SK-N-SH treated with all-trans-retinoic acid at 6 μM for 48 hours (cell line): ENCODE measurements around the gene RNF114.

Source experiments
- CSDC2 ChIP-seq: fragments of 250-450 bp; sonication (Bioruptor Pico); IDR thresholded peaks from 2 replicates; pipeline ENCODE4 v1.5.0; 2020; ENCODE audit warnings: mild to moderate bottlenecking, moderate library complexity
- OSR1 ChIP-seq: fragments of 250-450 bp; sonication (Bioruptor Pico); IDR thresholded peaks from 2 replicates; pipeline ENCODE4 v1.8.0; 2022; ENCODE audit warnings: moderate library complexity, mild to moderate bottlenecking, inconsistent platforms
- RARB ChIP-seq: fragments of 250-450 bp; sonication (Bioruptor Pico); IDR thresholded peaks from 2 replicates; pipeline ENCODE4 v1.8.0; 2021; ENCODE audit warnings: mild to moderate bottlenecking, moderate library complexity
- SNAI2 ChIP-seq: fragments of 250-450 bp; sonication (Bioruptor Pico); IDR thresholded peaks from 2 replicates; pipeline ENCODE4 v1.5.0; 2020; ENCODE audit warnings: mild to moderate bottlenecking, moderate library complexity
- ZC3H10 ChIP-seq: fragments of 250-450 bp; sonication (Bioruptor Pico); IDR thresholded peaks from 2 replicates; pipeline ENCODE4 v1.5.1; 2021; ENCODE audit warnings: mild to moderate bottlenecking, moderate library complexity
- ZNF8 ChIP-seq: fragments of 450-650 bp; formaldehyde crosslinking; IDR thresholded peaks from 2 replicates; pipeline ENCODE4 v1.5.0; 2020; ENCODE audit warnings: mild to moderate bottlenecking, moderate library complexity
- TF ChIP-seq, protein P1 (sequence below): fragments of 250-450 bp; sonication (Bioruptor Pico); IDR thresholded peaks from 2 replicates; pipeline ENCODE4 v1.8.0; 2020; ENCODE audit warnings: mild to moderate bottlenecking, moderate library complexity, borderline replicate concordance

GRCh38 chr20:49928411-49929141 is 7.6 kb upstream of the RNF114 start:
- no peak for TF ChIP-seq RARB
- no peak for TF ChIP-seq OSR1 (CRISPR knock-in tag)
- TF ChIP-seq ZNF8 (CRISPR knock-in tag): no peak
- TF ChIP-seq SNAI2 (CRISPR knock-in tag): no peak
- no peak for TF ChIP-seq CSDC2 (CRISPR knock-in tag)
- TF ChIP-seq ZC3H10 (CRISPR knock-in tag): no peak
- TF ChIP-seq, protein P1, sequence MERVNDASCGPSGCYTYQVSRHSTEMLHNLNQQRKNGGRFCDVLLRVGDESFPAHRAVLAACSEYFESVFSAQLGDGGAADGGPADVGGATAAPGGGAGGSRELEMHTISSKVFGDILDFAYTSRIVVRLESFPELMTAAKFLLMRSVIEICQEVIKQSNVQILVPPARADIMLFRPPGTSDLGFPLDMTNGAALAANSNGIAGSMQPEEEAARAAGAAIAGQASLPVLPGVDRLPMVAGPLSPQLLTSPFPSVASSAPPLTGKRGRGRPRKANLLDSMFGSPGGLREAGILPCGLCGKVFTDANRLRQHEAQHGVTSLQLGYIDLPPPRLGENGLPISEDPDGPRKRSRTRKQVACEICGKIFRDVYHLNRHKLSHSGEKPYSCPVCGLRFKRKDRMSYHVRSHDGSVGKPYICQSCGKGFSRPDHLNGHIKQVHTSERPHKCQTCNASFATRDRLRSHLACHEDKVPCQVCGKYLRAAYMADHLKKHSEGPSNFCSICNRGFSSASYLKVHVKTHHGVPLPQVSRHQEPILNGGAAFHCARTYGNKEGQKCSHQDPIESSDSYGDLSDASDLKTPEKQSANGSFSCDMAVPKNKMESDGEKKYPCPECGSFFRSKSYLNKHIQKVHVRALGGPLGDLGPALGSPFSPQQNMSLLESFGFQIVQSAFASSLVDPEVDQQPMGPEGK: no peak
